ENCODE measurements around the gene OS9.
A peak's percentile ranks its signal among the peaks of the same experiment; 100 is the strongest.

Gene OS9

GRCh38 chr12:57732270-57732669 lies 38.3 kb downstream of the OS9 start:
- 58% methylated on average over 4 of the region's 4 CpGs for WGBS
- H3K27me3 ChIP-seq (ENCODE audit: insufficient read depth, low read length): peaks cover 99% of the 10 kb centered on the region
- H3K27ac ChIP-seq (ENCODE audit: low read depth, low read length): no peak overlapping the region
- H3K4me1 ChIP-seq (ENCODE audit: insufficient read depth, low read length): peaks cover 9% of the 10 kb centered on the region
- H3K4me3 ChIP-seq (ENCODE audit: low read length): no peak overlapping the region
- no peaks in the 10 kb centered on the region for H3K9me3 ChIP-seq (ENCODE audit: insufficient read depth, low read depth, low read length)
- H3K36me3 ChIP-seq (ENCODE audit: insufficient read depth, low read length): no peaks in the 10 kb centered on the region
- H3K9ac ChIP-seq (ENCODE audit: low read depth, low read length): no peak overlapping the region

- WGBS: 83% methylated on average over 11 of the region's 11 CpGs
- H3K4me1 ChIP-seq (ENCODE audit: insufficient read depth, low read length): peaks cover 9% of the 10 kb centered on the region
- no peak overlapping the region for H3K4me3 ChIP-seq (ENCODE audit: low read length)
- no peak overlapping the region for H3K27ac ChIP-seq (ENCODE audit: low read depth, low read length)
- H3K9me3 ChIP-seq (ENCODE audit: insufficient read depth, low read depth, low read length): no peaks in the 10 kb centered on the region
- no peaks in the 10 kb centered on the region for H3K36me3 ChIP-seq (ENCODE audit: insufficient read depth, low read length)
- no peak overlapping the region for H3K9ac ChIP-seq (ENCODE audit: low read depth, low read length)
- peaks cover 99% of the 10 kb centered on the region for H3K27me3 ChIP-seq (ENCODE audit: insufficient read depth, low read length)
Measured at GRCh38 chr12:57732726-57733593, 39.0 kb downstream of the OS9 start.

- Histone ChIP-seq H3K27ac (ENCODE audit: low read depth, low read length) (no peak overlapping the region), H3K9ac (ENCODE audit: low read depth, low read length) (no peak overlapping the region), H3K4me1 (ENCODE audit: insufficient read depth, low read length) (peaks cover 9% of the 10 kb centered on the region), H3K36me3 (ENCODE audit: insufficient read depth, low read length) (no peaks in the 10 kb centered on the region), H3K9me3 (ENCODE audit: insufficient read depth, low read depth, low read length) (no peaks in the 10 kb centered on the region), H3K27me3 (ENCODE audit: insufficient read depth, low read length) (peaks cover 99% of the 10 kb centered on the region), H3K4me3 (ENCODE audit: low read length) (no peak overlapping the region)
- 79% methylated on average over 6 of the region's 6 CpGs for WGBS
Measured at GRCh38 chr12:57733928-57734327, 40.0 kb downstream of the OS9 start.

GRCh38 chr12:57734591-57734990 lies 40.7 kb downstream of the OS9 start:
- H3K27me3 ChIP-seq (ENCODE audit: insufficient read depth, low read length): peaks cover 99% of the 10 kb centered on the region
- no peak overlapping the region for H3K27ac ChIP-seq (ENCODE audit: low read depth, low read length)
- H3K4me3 ChIP-seq (ENCODE audit: low read length): no peak overlapping the region
- no peak overlapping the region for H3K9ac ChIP-seq (ENCODE audit: low read depth, low read length)
- 83% methylated on average over 4 of the region's 4 CpGs for WGBS
- peaks cover 12% of the 10 kb centered on the region for H3K4me1 ChIP-seq (ENCODE audit: insufficient read depth, low read length)
- no peaks in the 10 kb centered on the region for H3K9me3 ChIP-seq (ENCODE audit: insufficient read depth, low read depth, low read length)
- no peaks in the 10 kb centered on the region for H3K36me3 ChIP-seq (ENCODE audit: insufficient read depth, low read length)

GRCh38 chr12:57735198-57735855 lies 41.4 kb downstream of the OS9 start:
- no peak overlapping the region for H3K9ac ChIP-seq (ENCODE audit: low read depth, low read length)
- WGBS: 19% methylated on average over 7 of the region's 8 CpGs
- H3K27me3 ChIP-seq (ENCODE audit: insufficient read depth, low read length): peaks cover 99% of the 10 kb centered on the region
- peak overlapping the region; percentile 41; the same call in 1 of the 2 replicates for H3K4me3 ChIP-seq (ENCODE audit: low read length)
- no peaks in the 10 kb centered on the region for H3K9me3 ChIP-seq (ENCODE audit: insufficient read depth, low read depth, low read length)
- peaks cover 12% of the 10 kb centered on the region for H3K4me1 ChIP-seq (ENCODE audit: insufficient read depth, low read length)
- H3K27ac ChIP-seq (ENCODE audit: low read depth, low read length): no peak overlapping the region
- H3K36me3 ChIP-seq (ENCODE audit: insufficient read depth, low read length): no peaks in the 10 kb centered on the region

GRCh38 chr12:57735952-57736740 lies 42.2 kb downstream of the OS9 start:
- H3K36me3 ChIP-seq (ENCODE audit: insufficient read depth, low read length): no peaks in the 10 kb centered on the region
- peaks cover 99% of the 10 kb centered on the region for H3K27me3 ChIP-seq (ENCODE audit: insufficient read depth, low read length)
- no peaks in the 10 kb centered on the region for H3K9me3 ChIP-seq (ENCODE audit: insufficient read depth, low read depth, low read length)
- peaks cover 12% of the 10 kb centered on the region for H3K4me1 ChIP-seq (ENCODE audit: insufficient read depth, low read length)
- no peak overlapping the region for H3K9ac ChIP-seq (ENCODE audit: low read depth, low read length)
- H3K4me3 ChIP-seq (ENCODE audit: low read length): peak overlapping the region; percentile 41
- under 1% methylated on average over 47 of the region's 49 CpGs for WGBS
- no peak overlapping the region for H3K27ac ChIP-seq (ENCODE audit: low read depth, low read length)

GRCh38 chr12:57736741-57737466 lies 43.0 kb downstream of the OS9 start:
- peaks cover 99% of the 10 kb centered on the region for H3K27me3 ChIP-seq (ENCODE audit: insufficient read depth, low read length)
- H3K36me3 ChIP-seq (ENCODE audit: insufficient read depth, low read length): no peaks in the 10 kb centered on the region
- H3K4me1 ChIP-seq (ENCODE audit: insufficient read depth, low read length): peaks cover 12% of the 10 kb centered on the region
- H3K4me3 ChIP-seq (ENCODE audit: low read length): peak overlapping the region; percentile 41
- WGBS: 2% methylated on average over 31 of the region's 31 CpGs
- H3K9me3 ChIP-seq (ENCODE audit: insufficient read depth, low read depth, low read length): no peaks in the 10 kb centered on the region
- no peak overlapping the region for H3K9ac ChIP-seq (ENCODE audit: low read depth, low read length)
- H3K27ac ChIP-seq (ENCODE audit: low read depth, low read length): no peak overlapping the region

GRCh38 chr12:57737467-57738460 lies 43.8 kb downstream of the OS9 start:
- H3K4me1 ChIP-seq (ENCODE audit: insufficient read depth, low read length): peaks cover 12% of the 10 kb centered on the region

GRCh38 chr12:57738661-57739237 lies 44.8 kb downstream of the OS9 start, which contains the start of gene AGAP2:
Gene AGAP2 (minus strand): TSS chr12:57738742. CDS start chr12:57738246, 496 bp downstream.
- under 1% methylated on average over 35 of the region's 36 CpGs for WGBS
- H3K27me3 ChIP-seq (ENCODE audit: insufficient read depth, low read length): peaks cover 92% of the 10 kb centered on the region
- H3K27ac ChIP-seq (ENCODE audit: low read depth, low read length): no peak within 1 kb of the TSS
- H3K4me3 ChIP-seq (ENCODE audit: low read length): peak within 1 kb of the TSS; percentile 44
- H3K9ac ChIP-seq (ENCODE audit: low read depth, low read length): no peak within 1 kb of the TSS
- no peaks in the 10 kb centered on the region for H3K9me3 ChIP-seq (ENCODE audit: insufficient read depth, low read depth, low read length)
- H3K4me1 ChIP-seq (ENCODE audit: insufficient read depth, low read length): peaks cover 12% of the 10 kb centered on the region
- no peaks in the 10 kb centered on the region for H3K36me3 ChIP-seq (ENCODE audit: insufficient read depth, low read length)

More at GRCh38 chr12:57737467-57738460, 43.8 kb downstream of the OS9 start:
- Histone ChIP-seq H3K27me3 (ENCODE audit: insufficient read depth, low read length) (peaks cover 99% of the 10 kb centered on the region), H3K9ac (ENCODE audit: low read depth, low read length) (no peak overlapping the region), H3K4me3 (ENCODE audit: low read length) (peak overlapping the region; percentile 41), H3K9me3 (ENCODE audit: insufficient read depth, low read depth, low read length) (no peaks in the 10 kb centered on the region), H3K36me3 (ENCODE audit: insufficient read depth, low read length) (no peaks in the 10 kb centered on the region), H3K27ac (ENCODE audit: low read depth, low read length) (no peak overlapping the region)
- WGBS: 2% methylated on average over 109 of the region's 110 CpGs
